T-helper 22 cell (primary cell): ENCODE results near the gene CHRNA3.

ENCODE experiments used
- DNase-seq: peaks from one replicate; pipeline ENCODE4 v3.0.0-alpha.2; 2020; ENCODE audit warnings: low read depth

Gene CHRNA3

GRCh38 chr15:78636378-78636859 lies 15.6 kb upstream of the CHRNA3 start:
- DNase-seq: no peak

GRCh38 chr15:78635346-78635745 lies 14.6 kb upstream of the CHRNA3 start:
- no peak for DNase-seq

GRCh38 chr15:78634210-78635145 lies 13.7 kb upstream of the CHRNA3 start:
- DNase-seq: no peak

DNA sequence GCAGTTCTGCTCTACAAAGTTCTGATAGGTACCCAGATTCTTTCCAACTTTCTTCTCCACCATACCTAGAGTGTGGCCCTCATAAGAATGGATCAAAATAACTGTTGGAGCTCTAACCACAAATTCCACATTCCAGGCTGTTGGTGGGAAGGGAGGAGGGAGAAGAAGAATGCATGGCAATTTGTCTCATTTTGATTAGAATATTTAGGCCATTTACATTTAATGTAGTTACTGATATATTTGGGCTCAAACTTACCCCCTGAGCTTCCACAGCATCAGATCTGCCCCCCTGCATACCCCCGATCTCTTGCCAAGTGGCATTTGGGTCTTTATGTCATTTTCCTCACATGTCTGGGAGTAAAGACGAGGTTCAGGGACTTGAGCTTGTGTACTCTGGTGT lies 12.6 kb upstream of the CHRNA3 start:
- no peak for DNase-seq

DNA sequence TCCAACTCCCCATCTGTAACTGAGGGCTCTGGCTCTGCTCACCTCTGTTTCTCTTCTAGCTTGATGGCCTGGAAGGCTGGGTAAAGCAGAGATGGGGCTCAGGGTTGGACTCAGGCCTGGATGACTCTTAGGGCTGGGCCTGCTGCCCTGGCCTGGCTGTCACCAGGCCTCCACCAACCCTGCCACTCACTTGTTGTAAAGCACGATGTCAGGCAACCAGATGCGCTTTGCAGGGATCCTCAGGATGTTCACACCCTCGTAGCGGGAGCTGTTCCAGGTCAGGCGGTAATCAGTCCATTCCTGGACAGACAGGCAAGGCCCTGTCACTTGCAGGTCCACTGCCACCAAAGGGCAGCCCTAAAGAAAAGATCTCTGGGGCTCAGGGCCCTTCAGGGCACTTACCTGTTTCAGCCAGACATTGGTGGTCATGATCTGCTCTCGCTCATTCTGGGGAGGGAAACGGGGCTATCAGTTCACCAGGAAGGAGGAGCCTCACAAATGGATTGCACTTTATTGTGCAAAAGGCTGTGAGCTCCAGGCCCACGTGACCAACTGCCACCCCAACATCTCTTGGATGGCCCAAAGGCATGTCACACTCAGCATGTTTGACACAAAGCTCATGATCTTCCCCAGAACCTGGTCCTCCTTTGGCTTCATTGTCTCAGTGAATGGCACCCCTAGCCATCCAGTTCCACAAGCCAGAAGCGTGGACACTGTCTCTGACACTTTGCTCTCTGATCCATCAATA lies 10.3 kb upstream of the CHRNA3 start:
- DNase-seq: no peak

DNA sequence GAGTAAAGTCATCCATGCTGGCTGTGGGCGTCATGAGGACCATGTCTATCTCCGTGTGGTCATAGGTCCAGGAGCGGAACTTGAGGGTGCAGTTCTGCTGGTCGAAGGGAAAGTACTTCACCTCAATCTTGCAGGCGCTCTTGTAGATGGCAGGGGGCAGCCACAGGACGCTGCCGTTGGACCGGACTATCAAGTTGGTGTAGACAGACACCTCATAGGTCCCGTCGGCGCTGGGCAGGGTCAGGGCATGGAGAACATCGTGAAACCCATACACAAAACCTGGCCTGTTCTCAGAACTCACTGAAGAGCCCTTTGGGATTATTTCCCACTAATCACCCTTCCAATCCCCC lies 8.9 kb upstream of the CHRNA3 start:
- DNase-seq: no peak

DNA sequence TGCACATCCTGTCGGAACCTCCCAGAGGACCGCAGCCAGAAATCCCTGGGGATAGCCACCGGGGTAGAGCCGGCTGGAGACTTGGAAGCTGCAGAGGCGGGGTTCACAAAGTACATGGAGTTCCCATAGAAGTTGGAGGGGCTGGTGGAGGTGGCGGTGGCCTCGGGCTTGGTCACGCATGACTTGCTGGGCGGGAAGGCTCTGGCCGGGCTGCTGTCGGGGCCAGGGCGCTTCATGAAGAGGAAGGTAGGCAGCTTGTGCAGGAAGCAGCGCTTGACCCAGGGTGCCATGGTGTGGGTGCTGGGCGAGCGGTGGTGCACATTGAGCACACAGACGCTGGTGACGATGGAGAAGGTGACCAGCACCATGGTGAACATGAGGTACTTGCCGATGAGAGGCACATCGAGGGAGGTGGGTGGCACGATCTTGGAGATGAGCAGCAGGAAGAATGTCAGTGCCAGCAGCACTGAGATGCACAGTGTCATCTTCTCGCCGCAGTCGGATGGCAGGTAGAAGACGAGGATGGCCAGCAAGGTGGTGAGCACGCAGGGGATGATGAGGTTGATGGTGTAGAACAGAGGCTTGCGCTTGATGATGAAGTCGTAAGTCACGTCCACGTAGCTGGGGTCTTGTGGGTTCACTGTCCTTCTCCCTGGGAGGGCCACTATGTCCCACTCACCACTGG lies 8.4 kb upstream of the CHRNA3 start:
- no peak for DNase-seq

GRCh38 chr15:78628227-78628626 lies 7.4 kb upstream of the CHRNA3 start:
- no peak for DNase-seq

GRCh38 chr15:78627348-78627747 lies 6.6 kb upstream of the CHRNA3 start:
- no peak for DNase-seq

- DNase-seq: no peak
These were observed 5.7 kb upstream of the CHRNA3 start for GRCh38 chr15:78626381-78626995.

DNA sequence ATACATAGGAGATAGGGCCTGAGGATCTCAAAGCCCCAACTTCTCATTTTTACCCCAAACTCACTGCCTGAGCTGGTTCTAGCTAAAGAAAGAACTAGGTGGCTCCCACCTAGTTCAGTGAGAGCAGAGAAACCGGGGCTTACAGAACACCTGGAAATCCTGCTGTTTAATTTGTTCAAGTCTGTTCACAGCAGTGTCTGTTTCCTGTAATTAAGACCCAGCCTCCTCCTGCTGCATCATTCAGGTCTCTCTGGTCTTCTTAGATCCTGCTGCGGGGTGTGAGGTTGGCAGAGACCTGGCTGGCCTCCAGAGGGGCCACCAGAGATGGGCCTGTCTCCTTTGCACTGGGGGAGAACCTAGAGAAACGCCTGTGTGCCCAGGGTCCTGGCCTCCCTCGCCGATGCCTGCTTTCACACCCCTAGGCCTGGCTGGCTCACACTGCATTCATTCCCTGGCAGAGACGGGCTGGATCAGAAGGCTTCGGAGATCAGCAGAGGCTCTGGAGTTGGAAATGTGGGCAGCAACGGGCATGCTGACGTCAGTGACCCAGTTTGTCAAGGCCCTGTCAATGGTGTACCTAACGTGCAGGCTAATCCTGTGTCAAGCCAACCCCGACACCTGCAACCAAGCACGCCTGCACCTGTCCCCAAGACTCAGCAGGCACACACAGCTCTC lies 4.9 kb upstream of the CHRNA3 start:
- DNase-seq: no peak

DNA sequence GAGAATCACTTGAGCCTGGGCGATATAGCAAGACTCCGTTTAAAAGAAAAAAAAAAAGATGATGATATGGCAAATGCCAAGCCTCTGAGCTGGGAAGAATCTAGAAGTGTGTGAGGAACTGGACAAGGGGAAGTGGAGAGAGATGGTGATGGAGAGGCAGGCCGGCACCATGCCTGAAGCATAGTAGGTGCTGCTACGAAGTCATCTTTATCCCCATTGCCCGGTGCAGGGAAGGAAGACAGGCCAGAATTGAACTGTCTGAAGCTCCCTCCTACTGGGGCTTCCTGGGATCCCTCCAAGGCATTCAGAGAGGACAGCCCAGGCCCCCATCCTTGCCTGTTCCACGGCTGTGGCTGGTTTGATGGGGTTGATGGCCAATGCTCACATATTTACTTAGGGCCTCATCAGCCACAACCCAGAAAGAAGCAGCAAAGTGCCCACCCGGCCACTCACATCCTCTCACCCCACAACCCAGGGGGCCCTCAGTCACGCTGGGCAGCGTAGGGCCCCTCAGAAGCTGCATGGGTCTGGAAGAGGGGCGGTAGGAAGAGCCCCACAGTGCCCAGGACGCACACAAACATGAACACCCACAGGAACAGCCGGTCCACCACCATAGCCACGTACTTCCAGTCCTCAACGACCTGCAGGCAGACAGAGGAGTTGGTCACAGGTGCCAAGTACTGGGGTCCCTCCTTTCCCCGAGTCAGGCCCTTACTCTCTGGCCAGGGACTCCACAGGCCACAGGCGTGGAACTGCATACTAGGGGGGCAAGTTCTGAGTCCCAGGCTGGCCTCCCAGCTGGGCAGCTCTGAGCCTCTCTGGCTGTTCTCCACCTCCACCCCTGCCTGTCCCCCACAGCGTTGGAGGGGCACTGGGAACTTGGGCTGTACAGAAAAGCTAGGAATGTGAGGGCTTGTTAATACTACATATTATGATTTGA lies 4.1 kb upstream of the CHRNA3 start:
- DNase-seq: no peak

DNA sequence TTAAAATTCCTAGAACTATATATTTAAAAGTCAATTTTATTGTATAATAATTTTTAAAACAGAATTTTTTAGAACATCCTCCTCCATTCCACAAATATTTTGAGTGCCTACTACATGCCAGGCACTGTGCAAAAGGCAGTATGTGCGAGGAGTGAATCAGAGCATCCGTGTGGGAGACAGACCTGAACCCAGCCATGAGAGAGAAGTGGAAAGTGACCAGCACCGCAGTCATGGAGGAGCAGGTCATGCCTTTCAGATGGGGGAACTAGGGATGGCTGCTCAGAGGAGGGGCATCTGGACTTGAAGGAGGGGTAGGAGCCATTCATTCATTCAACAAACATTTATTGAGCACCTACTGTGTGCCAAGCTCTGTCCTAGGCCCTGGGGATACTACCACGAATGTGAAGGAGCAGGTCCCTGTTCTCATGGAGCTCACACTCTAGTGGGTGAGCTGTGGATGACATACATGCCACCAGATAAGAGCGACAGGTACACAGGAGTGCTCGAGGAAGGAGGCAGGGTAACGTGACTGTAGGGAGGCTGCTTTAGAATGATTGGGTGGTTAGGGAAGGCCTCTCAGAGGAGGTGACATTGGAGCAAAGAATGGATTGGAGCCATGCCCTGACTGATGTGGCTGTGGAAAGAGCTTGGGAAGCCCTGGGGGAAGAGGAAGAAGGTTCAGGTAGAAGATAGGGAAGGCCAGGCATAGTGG lies 3.1 kb upstream of the CHRNA3 start:
- no peak for DNase-seq

GRCh38 chr15:78621810-78622402 lies 1.1 kb upstream of the CHRNA3 start:
- no peak for DNase-seq

DNA sequence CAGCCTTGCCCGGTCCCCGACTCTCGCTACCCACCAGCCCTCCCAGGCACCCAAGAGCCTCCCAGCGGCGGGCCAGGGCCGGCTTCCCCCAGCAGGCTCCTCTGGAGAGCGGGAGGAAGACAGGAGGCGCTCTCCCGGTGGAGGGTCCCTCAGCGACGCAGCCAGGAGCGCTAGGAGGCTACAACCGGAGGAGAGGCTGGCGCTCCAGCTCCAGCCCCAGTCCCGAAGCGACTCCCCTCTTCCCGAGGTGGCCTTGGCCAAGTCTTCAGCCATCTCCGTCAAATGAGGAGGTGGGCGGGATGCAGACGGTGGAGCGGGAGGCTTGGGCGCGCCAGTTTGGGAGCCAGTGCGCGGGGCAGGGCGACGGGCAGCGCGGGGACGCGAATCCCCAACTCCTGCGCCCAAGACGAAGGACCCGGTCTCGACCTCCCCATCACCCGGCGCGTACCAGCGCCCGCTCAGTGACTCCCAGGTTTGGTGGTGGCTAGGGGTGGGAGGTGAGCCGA lies 722 bp downstream of the CHRNA3 start:
- DNase-seq: no peak

GRCh38 chr15:78619022-78619950 lies 1.5 kb downstream of the CHRNA3 start:
- no peak for DNase-seq

DNA sequence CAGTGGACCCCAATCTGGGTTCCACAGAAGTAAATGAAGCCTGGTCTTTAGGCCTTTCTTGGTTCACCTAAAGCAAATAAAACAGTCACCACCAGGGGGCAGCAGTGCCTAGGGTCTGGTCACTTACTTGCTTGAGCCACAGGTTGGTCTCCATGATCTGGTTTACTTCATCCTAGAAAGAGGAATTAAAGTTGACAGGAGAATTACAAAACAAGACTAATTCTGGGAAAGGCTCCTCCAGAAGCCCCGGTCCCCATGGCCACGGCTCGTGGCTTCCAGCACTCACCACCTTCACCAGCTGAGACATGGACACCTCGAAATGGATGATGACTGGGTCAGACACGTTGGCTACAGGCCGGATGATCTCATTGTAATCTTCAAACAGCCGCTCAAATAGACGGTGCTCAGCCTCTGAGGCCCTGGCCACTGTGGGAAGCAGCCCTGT lies 2.3 kb downstream of the CHRNA3 start:
- DNase-seq: peak; percentile 32

- DNase-seq: no peak
These were observed 2.7 kb downstream of the CHRNA3 start for GRCh38 chr15:78618064-78618463.
